ENCODE data around the gene KIF17. TPM values are rescaled to one million over a fixed set of nuclear protein-coding genes. Genes with fewer than 3 reads are reported as not detected.

The KIF17 gene
- total RNA-seq, 3 donors from 2014 or later (not counting 1 experiment from before 2014, with no cell fraction given): not detected

- no peak for TF ChIP-seq CTCF (IDR thresholded peaks at IDR 0.05)
- Mint-ChIP-seq H3K36me3 (no peaks in the 10 kb centered on the region), H3K27ac (peak overlapping the region; percentile 80 to 87), H3K4me1 (peaks cover 10 to 15% of the 10 kb centered on the region in 2 donors), H3K9me3 (no peaks in the 10 kb centered on the region), H3K27me3 (ENCODE audit: low read depth in 2 of 2) (peaks cover under 1 to 2% of the 10 kb centered on the region in 2 donors), H3K4me3 (peak overlapping the region; percentile 93)
- H3K27ac ChIP-seq (ENCODE audit: low read length): peak overlapping the region; percentile 51
- ATAC-seq (peak in 1 of 3 donors; percentile 20), DNase-seq (no peak)
- H3K27me3 ChIP-seq (ENCODE audit: control insufficient read depth, insufficient read depth, low read length): no peaks in the 10 kb centered on the region
- peaks cover 8% of the 10 kb centered on the region for H3K36me3 ChIP-seq (ENCODE audit: control insufficient read depth, insufficient read depth, low read length)
- intact Hi-C loops (cut with micrococcal nuclease): no loop called here
- peaks cover 16% of the 10 kb centered on the region for H3K4me1 ChIP-seq (ENCODE audit: control insufficient read depth, insufficient read depth, low read length)
- 0% methylated on average over 8 of the region's 11 CpGs for WGBS (ENCODE audit: insufficient coverage)
- peak overlapping the region; percentile 45 for H3K4me3 ChIP-seq (ENCODE audit: low read length)
- no peaks in the 10 kb centered on the region for H3K9me3 ChIP-seq (ENCODE audit: control insufficient read depth, insufficient read depth, low read length)
These were observed 83.7 kb downstream of the KIF17 start for GRCh38 chr1:20634065-20634593.

GRCh38 chr1:20633190-20634064 is 84.4 kb downstream of the KIF17 start, which contains the start of gene PINK1:
Gene PINK1 (plus strand): TSS chr1:20633458. CDS start chr1:20633549, 91 bp downstream.
- peak; percentile 87 to 95 for DNase-seq
- Histone ChIP-seq H3K27me3 (ENCODE audit: control insufficient read depth, insufficient read depth, low read length) (no peaks in the 10 kb centered on the region), H3K27ac (ENCODE audit: low read length) (peak within 1 kb of the TSS; percentile 51), H3K9me3 (ENCODE audit: control insufficient read depth, insufficient read depth, low read length) (no peaks in the 10 kb centered on the region), H3K36me3 (ENCODE audit: control insufficient read depth, insufficient read depth, low read length) (peaks cover 3% of the 10 kb centered on the region), H3K4me3 (ENCODE audit: low read length) (peak within 1 kb of the TSS; percentile 45), H3K4me1 (ENCODE audit: control insufficient read depth, insufficient read depth, low read length) (peaks cover 16% of the 10 kb centered on the region)
- H3K9me3 Mint-ChIP-seq: no peaks in the 10 kb centered on the region
- no peaks in the 10 kb centered on the region for H3K36me3 Mint-ChIP-seq
- intact Hi-C loops (cut with micrococcal nuclease): loop anchor here (2.0 kb wide), 1 partner anchor 111 kb away; no protein-coding TSS in a partner anchor
- 1% methylated on average over 93 of the region's 93 CpGs for WGBS (ENCODE audit: insufficient coverage)
- peaks cover 10 to 15% of the 10 kb centered on the region in 2 donors for H3K4me1 Mint-ChIP-seq
- H3K4me3 Mint-ChIP-seq: peak within 1 kb of the TSS; percentile 93
- peak within 1 kb of the TSS; percentile 80 to 87 for H3K27ac Mint-ChIP-seq
- peak; percentile 97 for TF ChIP-seq CTCF (IDR thresholded peaks at IDR 0.05)
- ATAC-seq: peak; percentile 87 to 95 (median 87)
- H3K27me3 Mint-ChIP-seq (ENCODE audit: low read depth in 2 of 2): peaks cover 2 to 9% of the 10 kb centered on the region in 2 donors

GRCh38 chr1:20632386-20632785 is 85.4 kb downstream of the KIF17 start:
- no peaks in the 10 kb centered on the region for H3K36me3 Mint-ChIP-seq
- peak overlapping the region; percentile 60 for H3K4me3 Mint-ChIP-seq
- no peak overlapping the region for H3K4me3 ChIP-seq (ENCODE audit: low read length)
- H3K27me3 ChIP-seq (ENCODE audit: control insufficient read depth, insufficient read depth, low read length): no peaks in the 10 kb centered on the region
- H3K4me1 Mint-ChIP-seq: peaks cover 10 to 15% of the 10 kb centered on the region in 2 donors
- peaks cover 2 to 20% of the 10 kb centered on the region in 2 donors for H3K27me3 Mint-ChIP-seq (ENCODE audit: low read depth in 2 of 2)
- no peak for TF ChIP-seq CTCF (IDR thresholded peaks at IDR 0.05)
- intact Hi-C loops (cut with micrococcal nuclease): loop anchor here (2.0 kb wide), 1 partner anchor 110 kb away; no protein-coding TSS in a partner anchor
- peaks cover 16% of the 10 kb centered on the region for H3K4me1 ChIP-seq (ENCODE audit: control insufficient read depth, insufficient read depth, low read length)
- DNase-seq: no peak
- no peak for ATAC-seq
- no peaks in the 10 kb centered on the region for H3K9me3 ChIP-seq (ENCODE audit: control insufficient read depth, insufficient read depth, low read length)
- H3K27ac ChIP-seq (ENCODE audit: low read length): no peak overlapping the region
- no peaks in the 10 kb centered on the region for H3K9me3 Mint-ChIP-seq
- peak overlapping the region in 1 of 2 donors; percentile 34 for H3K27ac Mint-ChIP-seq
- WGBS (ENCODE audit: insufficient coverage): 100% methylated on average over 1 of the region's 3 CpGs
- H3K36me3 ChIP-seq (ENCODE audit: control insufficient read depth, insufficient read depth, low read length): no peaks in the 10 kb centered on the region

Data from natural killer cell (primary cell).